Caco-2 (cell line): Measurements from ENCODE around the gene NBPF1. TPM values are rescaled to one million over a fixed set of nuclear protein-coding genes. Genes with fewer than 3 reads are reported as not detected.
"Not testable (repeated sequence)": the region's sequence is repeated elsewhere in the genome, so short reads cannot be mapped to it uniquely, and the experiment has no call there.

Experiments used
- Bru-seq: library from RNA; stranded (reverse); fragments of 400-500 nt; gene quantifications from one replicate; lab custom pipeline; 2021; lab: Mats Ljungman, UMichigan
- BruChase-seq, 2 experiments: library from RNA; stranded (reverse); fragments of 400-500 nt; gene quantifications; one replicate each; lab custom pipeline; 2021; lab: Mats Ljungman, UMichigan
- BruUV-seq: library from RNA; stranded (reverse); fragments of 400-500 nt; replicated peaks from 2 replicates; lab custom pipeline; 2021; lab: Mats Ljungman, UMichigan
- CTCF ChIA-PET: fragments of 300-600 bp; sonication (Branson Sonifier 250); formaldehyde crosslinking; loops from one replicate; lab custom pipeline; 2022; ENCODE audit warnings: antibody characterized with exemption; lab: Charles Lee
- POLR2A ChIA-PET: fragments of 300-600 bp; sonication (Branson Sonifier 250); formaldehyde crosslinking; loops from one replicate; lab custom pipeline; 2022; ENCODE audit warnings: antibody characterized with exemption; lab: Charles Lee
- DNase-seq, 2 experiments: peaks; one replicate each; pipeline versions ENCODE4 v3.0.0 to v3.0.0-alpha.2; 2020 to 2022
- H3K27me3 ChIP-seq: replicated peaks from 2 replicates; pipeline ENCODE4 v1.6.0; 2011; ENCODE audit warnings: low read length; ENCODE audit not compliant: control insufficient read depth, insufficient read depth
- H3K36me3 ChIP-seq: 2 replicates; pipeline ENCODE4 v1.5.1; 2011; ENCODE audit warnings: low read length; ENCODE audit not compliant: control insufficient read depth, insufficient read depth
- H3K4me1 ChIP-seq: fragments of 250-450 bp; sonication (Bioruptor Pico); 2 replicates; pipeline ENCODE4 v1.5.1; 2020; ENCODE audit warnings: mild to moderate bottlenecking
- H3K4me3 ChIP-seq: 2 replicates; pipeline ENCODE4 v1.5.1; 2011; ENCODE audit warnings: low read depth, mild to moderate bottlenecking, control low read depth, low read length
- H3K9me3 ChIP-seq: fragments of 250-450 bp; sonication (Bioruptor Pico); 2 replicates; pipeline ENCODE4 v1.5.1; 2020; ENCODE audit warnings: mild to moderate bottlenecking, moderate library complexity
- H3K27ac Mint-ChIP-seq: one replicate; pipeline ENCODE4 v1.8.0; 2022; ENCODE audit warnings: mixed read lengths; ENCODE audit not compliant: unreplicated experiment
- H3K27me3 Mint-ChIP-seq: one replicate; pipeline ENCODE4 v1.8.0; 2022; ENCODE audit warnings: mixed read lengths; ENCODE audit not compliant: insufficient read depth, unreplicated experiment
- H3K36me3 Mint-ChIP-seq: one replicate; pipeline ENCODE4 v1.8.0; 2022; ENCODE audit warnings: mild to moderate bottlenecking, mixed read lengths; ENCODE audit not compliant: insufficient read depth, unreplicated experiment
- H3K4me1 Mint-ChIP-seq: one replicate; pipeline ENCODE4 v1.8.0; 2022; ENCODE audit warnings: low read depth, mixed read lengths; ENCODE audit not compliant: unreplicated experiment
- H3K4me3 Mint-ChIP-seq: one replicate; pipeline ENCODE4 v1.8.0; 2022; ENCODE audit warnings: mild to moderate bottlenecking, moderate library complexity, mixed read lengths; ENCODE audit not compliant: unreplicated experiment
- H3K9me3 Mint-ChIP-seq: one replicate; pipeline ENCODE4 v1.8.0; 2022; ENCODE audit warnings: mixed read lengths; ENCODE audit not compliant: unreplicated experiment
- CTCF ChIP-seq, 2 experiments: fragments of 200-600 bp in 1 of 2; IDR thresholded peaks; 1 replicate in 1 of 2; 2 replicates in 1 of 2; pipeline versions ENCODE4 v1.5.1 to v1.8.0; 2011 to 2022; ENCODE audit warnings: antibody characterized with exemption in 1 of 2, control low read depth in 1 of 2, inconsistent platforms in 1 of 2, low read depth in 1 of 2, low read length in 1 of 2, mild to moderate bottlenecking in 1 of 2, moderate library complexity in 1 of 2; ENCODE audit not compliant: insufficient read depth in 1 of 2, severe bottlenecking in 1 of 2, unreplicated experiment in 1 of 2
- intact Hi-C: fragments of 100-400 bp; cut with micrococcal nuclease; formaldehyde crosslinking; loops from one replicate; pipeline ENCODE4 v1.10.0; 2022; ENCODE audit not compliant: unreplicated experiment
- long read RNA-seq: library from polyadenylated mRNA; stranded (forward); transcript quantifications from one replicate; pipeline ENCODE4 v2.0.0, GENCODE V29; 2022
- total RNA-seq: library from RNA; stranded (reverse); gene quantifications from 2 replicates; pipeline ENCODE4 v1.2.3, GENCODE V29; 2022

Gene NBPF1
- total RNA-seq (51.1 and 59.3 TPM in 2 replicates), Bru-seq, nascent RNA (percentile 66 among the genes with signal in this experiment), BruChase-seq, experiment 1, labeled RNA remaining after a 2-hour chase (percentile 70 among the genes with signal in this experiment), BruChase-seq, experiment 2, labeled RNA remaining after a 6-hour chase (percentile 70 among the genes with signal in this experiment)
- long read RNA-seq, transcript NBPF1-205 (3 exons, 2,755 nt): major isoform, 25 of 49 reads
- long read RNA-seq, partial matches to known transcripts: 8 of 49 reads
- long read RNA-seq, other reads (novel, unspliced or antisense): 14 of 49 reads

GRCh38 chr1:16613185-16614147 is at the start of gene NBPF1:
TSS of gene NBPF1 (minus strand) at chr1:16613564.
- Histone ChIP-seq H3K9me3 (no peaks in the 10 kb centered on the region), H3K4me3 (peak within 1 kb of the TSS; percentile 63), H3K27me3 (no peaks in the 10 kb centered on the region), H3K4me1 (0 out of 2 replicates have a peak, but pooled peaks cover 4% of the 10 kb centered on the region), H3K36me3 (no peaks in the 10 kb centered on the region)
- H3K4me3 Mint-ChIP-seq: no peak within 1 kb of the TSS
- ChIA-PET CTCF (interaction anchor here (0.6 to 1.2 kb wide), 4 partner anchors 11 to 94 kb away, joined by 3 to 9 read pairs (median 5); no protein-coding TSS in a partner anchor), POLR2A (interaction anchor here (0.7 to 1.1 kb wide), 3 partner anchors 103 to 292 kb away, joined by 3 to 9 read pairs (median 5); no protein-coding TSS in a partner anchor)
- H3K27ac Mint-ChIP-seq: no peak within 1 kb of the TSS
- H3K27me3 Mint-ChIP-seq: no peaks in the 10 kb centered on the region
- TF ChIP-seq CTCF (IDR thresholded peaks at IDR 0.05; ENCODE audit: insufficient read depth in 1 of 2, low read depth in 1 of 2, low read length in 1 of 2, severe bottlenecking in 1 of 2, unreplicated experiment in 1 of 2): peak in 1 of 2 experiments; percentile 4
- no peaks in the 10 kb centered on the region for H3K36me3 Mint-ChIP-seq
- peak; percentile 98 to 99 for DNase-seq
- H3K4me1 Mint-ChIP-seq: no peaks in the 10 kb centered on the region
- intact Hi-C loops: loop anchor here (1.0 kb wide), 1 partner anchor 31 kb away; no protein-coding TSS in a partner anchor
- no peaks in the 10 kb centered on the region for H3K9me3 Mint-ChIP-seq
- BruUV-seq: TSS peak; percentile 91

- H3K4me1 ChIP-seq, H3K27me3 ChIP-seq, H3K9me3 ChIP-seq, BruUV-seq, H3K36me3 ChIP-seq, H3K27ac Mint-ChIP-seq, POLR2A ChIA-PET, CTCF ChIA-PET, DNase-seq, intact Hi-C loops, H3K4me1 Mint-ChIP-seq, H3K4me3 Mint-ChIP-seq, H3K4me3 ChIP-seq, H3K36me3 Mint-ChIP-seq, H3K27me3 Mint-ChIP-seq, H3K9me3 Mint-ChIP-seq: not testable (repeated sequence)
Measured at GRCh38 chr1:16658234-16658633, 44.9 kb upstream of the NBPF1 start.

GRCh38 chr1:16656981-16657683 is 43.8 kb upstream of the NBPF1 start:
- intact Hi-C loops, H3K4me1 ChIP-seq, H3K27me3 ChIP-seq, H3K27ac Mint-ChIP-seq, CTCF ChIA-PET, H3K36me3 ChIP-seq, BruUV-seq, H3K4me3 Mint-ChIP-seq, H3K9me3 Mint-ChIP-seq, H3K4me3 ChIP-seq, H3K27me3 Mint-ChIP-seq, H3K9me3 ChIP-seq, POLR2A ChIA-PET, H3K36me3 Mint-ChIP-seq, H3K4me1 Mint-ChIP-seq, DNase-seq: not testable (repeated sequence)

DNA sequence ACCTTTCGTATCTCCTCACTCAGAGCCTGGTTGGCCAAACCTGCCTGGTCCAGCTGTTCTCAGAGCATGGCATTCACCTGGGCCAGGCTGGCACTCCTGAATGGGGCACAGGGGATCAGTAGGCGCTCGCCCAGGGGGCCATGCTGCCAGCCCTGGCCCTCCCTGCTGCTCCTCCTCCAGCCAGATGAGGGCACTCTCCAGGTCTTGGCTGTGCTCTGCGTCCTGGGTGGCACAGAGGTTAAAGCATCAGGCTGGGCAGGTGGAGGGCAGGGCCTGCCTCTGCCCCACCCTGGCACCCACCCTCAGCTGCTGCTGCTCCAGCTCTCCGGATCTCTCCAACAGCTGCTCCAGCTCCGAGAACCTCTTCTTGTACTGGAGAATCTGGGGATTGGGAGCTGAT is 43.2 kb upstream of the NBPF1 start:
- H3K9me3 Mint-ChIP-seq, BruUV-seq, H3K27me3 Mint-ChIP-seq, H3K4me3 ChIP-seq, H3K4me1 ChIP-seq, H3K4me3 Mint-ChIP-seq, intact Hi-C loops, H3K4me1 Mint-ChIP-seq, H3K36me3 ChIP-seq, H3K27me3 ChIP-seq, DNase-seq, H3K9me3 ChIP-seq, CTCF ChIA-PET, H3K36me3 Mint-ChIP-seq, POLR2A ChIA-PET, H3K27ac Mint-ChIP-seq: not testable (repeated sequence)

- DNase-seq: peak; percentile 14 to 23
- POLR2A ChIA-PET, H3K27me3 Mint-ChIP-seq, H3K27me3 ChIP-seq, BruUV-seq, H3K9me3 ChIP-seq, H3K36me3 Mint-ChIP-seq, intact Hi-C loops, CTCF ChIA-PET, H3K27ac Mint-ChIP-seq, H3K4me3 ChIP-seq, H3K9me3 Mint-ChIP-seq, H3K4me3 Mint-ChIP-seq, H3K4me1 Mint-ChIP-seq, H3K4me1 ChIP-seq, H3K36me3 ChIP-seq: not testable (repeated sequence)
Measured at GRCh38 chr1:16651560-16651959, 38.2 kb upstream of the NBPF1 start.
